KOPT-K1 (cell line): ENCODE results near the gene MYH13.

ENCODE experiments used
- H3K27ac ChIP-seq: fragments of 200-600 bp; sonication (generic); 2 replicates; pipeline ENCODE4 v1.5.1; 2016; ENCODE audit warnings: antibody characterized with exemption, mild to moderate bottlenecking, low read depth, low read length; ENCODE audit not compliant: poor library complexity, severe bottlenecking
- H3K36me3 ChIP-seq: fragments of 200-600 bp; sonication (generic); 2 replicates; pipeline ENCODE4 v1.5.1; 2017; ENCODE audit warnings: antibody characterized with exemption, mild to moderate bottlenecking, low read length, moderate library complexity; ENCODE audit not compliant: insufficient read depth
- H3K9me3 ChIP-seq: fragments of 200-600 bp; sonication (generic); 2 replicates; pipeline ENCODE4 v1.5.1; 2017; ENCODE audit warnings: antibody characterized with exemption, low read length, mild to moderate bottlenecking; ENCODE audit not compliant: insufficient read depth, poor library complexity, severe bottlenecking

The MYH13 gene

GRCh38 chr17:10372906-10373305, at the start of gene MYH13:
Gene MYH13, minus strand, starts transcription at chr17:10373006. Its CDS starts 8,476 bp downstream, at chr17:10364530.
- Histone ChIP-seq H3K36me3 (no peaks in the 10 kb centered on the region), H3K9me3 (no peaks in the 10 kb centered on the region)

DNA sequence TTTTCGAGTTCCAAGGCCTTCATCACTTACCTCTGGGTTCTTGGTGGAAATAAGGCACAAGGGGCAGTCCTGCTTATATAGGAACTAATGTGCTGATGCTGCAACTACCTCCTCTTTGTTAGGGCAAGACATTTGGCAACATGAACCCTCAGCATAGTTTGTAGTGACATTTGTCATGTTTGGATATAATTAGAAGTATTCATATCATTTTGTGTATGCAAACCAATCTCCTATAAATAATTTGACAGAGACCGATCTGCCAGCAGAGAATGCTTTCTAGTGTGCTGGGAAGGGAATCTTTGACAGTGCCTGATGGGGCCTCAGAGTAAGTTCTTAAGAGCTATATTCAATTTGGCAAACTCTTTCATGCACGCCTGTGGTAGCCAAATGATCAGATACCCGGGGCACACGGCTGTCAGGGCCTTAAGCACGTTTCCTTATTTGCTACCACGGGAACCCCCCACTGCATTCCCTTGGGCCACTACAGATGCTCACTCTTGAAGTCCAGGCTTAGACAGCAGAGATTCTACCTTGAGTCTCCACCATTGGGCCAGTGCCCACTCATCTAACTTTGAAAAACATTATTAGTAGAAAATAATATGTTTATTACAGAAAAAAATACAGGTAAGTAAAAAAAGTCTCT, 49.2 kb upstream of the MYH13 start, which contains the start of gene MYH8:
Gene MYH8 (minus strand): TSS at position 51 of the 643 bp plus-strand sequence. CDS start 1,723 bp downstream, outside the sequence.
- Histone ChIP-seq H3K27ac (no peak within 1 kb of the TSS), H3K36me3 (no peaks in the 10 kb centered on the region), H3K9me3 (no peaks in the 10 kb centered on the region)

More at GRCh38 chr17:10372906-10373305, at the start of gene MYH13:
- no peak within 1 kb of the TSS for H3K27ac ChIP-seq

DNA sequence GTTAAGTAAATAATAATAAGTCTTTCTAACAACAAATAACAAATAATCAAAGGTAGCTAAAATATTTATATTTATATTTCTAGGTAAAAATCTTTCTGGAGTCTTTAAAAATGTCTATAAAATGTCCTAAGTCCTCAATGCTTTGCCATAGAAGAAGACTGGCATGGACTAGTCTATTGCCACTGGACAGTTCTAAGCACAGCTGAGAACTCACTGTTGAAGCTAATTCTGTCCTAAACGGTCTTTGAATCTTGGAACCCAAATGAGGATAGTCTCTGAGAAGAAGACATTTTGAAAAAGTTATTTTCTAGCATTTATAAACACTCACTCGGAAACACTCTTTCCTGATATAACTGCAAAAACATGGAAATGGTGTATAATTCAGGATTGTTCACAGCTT, 48.4 kb upstream of the MYH13 start:
- no peaks in the 10 kb centered on the region for H3K36me3 ChIP-seq
- no peak overlapping the region for H3K27ac ChIP-seq
- no peaks in the 10 kb centered on the region for H3K9me3 ChIP-seq

DNA sequence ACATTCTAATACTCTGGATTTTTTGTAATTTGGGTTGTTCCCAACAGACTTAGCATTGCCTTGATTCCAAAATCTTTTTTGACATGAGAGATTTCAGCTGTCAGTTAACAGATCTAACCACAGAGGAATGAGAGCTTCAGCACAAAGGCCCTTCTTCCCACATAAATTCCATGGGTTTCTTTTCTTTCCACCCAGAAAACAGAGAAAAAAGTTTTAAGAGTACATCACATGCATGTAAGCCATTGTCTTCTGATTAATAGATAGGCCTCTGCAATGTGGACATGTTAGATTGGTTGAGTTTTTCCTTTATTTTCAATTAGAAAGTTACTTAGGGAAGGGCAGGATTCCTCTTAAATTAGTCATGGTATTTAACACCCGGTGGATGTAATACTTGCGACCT, 48.0 kb upstream of the MYH13 start:
- H3K27ac ChIP-seq: no peak overlapping the region

DNA sequence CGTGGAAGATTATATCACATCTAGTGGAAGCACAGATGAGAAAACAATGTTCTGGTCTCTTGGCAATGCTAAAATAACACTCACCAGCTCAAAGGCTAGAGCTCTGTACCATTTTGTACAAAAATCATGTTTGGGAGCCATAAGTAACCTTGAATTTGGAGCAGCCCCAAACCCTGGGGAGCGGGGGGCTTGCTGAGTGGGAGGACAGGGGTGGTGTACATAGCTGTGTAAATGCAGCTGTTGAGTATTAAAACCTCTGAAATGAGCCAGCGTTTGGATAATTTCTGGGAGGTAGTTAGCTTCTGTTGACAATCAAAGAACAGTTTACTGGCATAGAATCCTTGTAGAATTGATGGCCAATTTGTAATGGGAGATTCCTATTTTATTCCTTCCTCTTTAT, 44.6 kb upstream of the MYH13 start:
- Histone ChIP-seq H3K9me3 (no peaks in the 10 kb centered on the region), H3K36me3 (no peaks in the 10 kb centered on the region), H3K27ac (no peak overlapping the region)

More for the DNA sequence above, 48.0 kb upstream of the MYH13 start:
- Histone ChIP-seq H3K9me3 (no peaks in the 10 kb centered on the region), H3K36me3 (no peaks in the 10 kb centered on the region)

- Histone ChIP-seq H3K27ac (no peak overlapping the region), H3K36me3 (no peaks in the 10 kb centered on the region), H3K9me3 (no peaks in the 10 kb centered on the region)
These were observed 42.4 kb upstream of the MYH13 start for GRCh38 chr17:10415161-10415560.

DNA sequence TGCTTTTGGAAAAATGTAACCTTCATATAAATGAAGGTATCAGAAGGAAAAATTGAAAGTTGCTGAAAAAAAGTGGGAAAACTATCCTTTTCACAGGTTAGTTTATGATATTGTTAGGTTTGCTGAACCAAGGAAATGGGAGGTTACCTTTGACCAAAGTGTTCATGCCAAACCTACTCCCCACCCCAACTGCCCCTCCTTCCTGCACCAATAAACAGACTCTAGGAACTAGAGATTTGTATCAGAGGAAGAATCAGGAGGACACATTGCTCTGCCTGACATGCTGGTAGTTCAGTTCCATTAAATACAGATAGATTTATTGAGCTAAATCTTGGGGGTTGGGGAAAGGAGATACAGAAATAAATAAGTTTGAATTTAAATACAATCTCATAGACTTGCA, 30.8 kb upstream of the MYH13 start:
- Histone ChIP-seq H3K36me3 (no peaks in the 10 kb centered on the region), H3K9me3 (no peaks in the 10 kb centered on the region), H3K27ac (no peak overlapping the region)

- Histone ChIP-seq H3K9me3 (no peaks in the 10 kb centered on the region), H3K27ac (no peak overlapping the region), H3K36me3 (no peaks in the 10 kb centered on the region)
These were observed 25.5 kb upstream of the MYH13 start for GRCh38 chr17:10398352-10398751.

DNA sequence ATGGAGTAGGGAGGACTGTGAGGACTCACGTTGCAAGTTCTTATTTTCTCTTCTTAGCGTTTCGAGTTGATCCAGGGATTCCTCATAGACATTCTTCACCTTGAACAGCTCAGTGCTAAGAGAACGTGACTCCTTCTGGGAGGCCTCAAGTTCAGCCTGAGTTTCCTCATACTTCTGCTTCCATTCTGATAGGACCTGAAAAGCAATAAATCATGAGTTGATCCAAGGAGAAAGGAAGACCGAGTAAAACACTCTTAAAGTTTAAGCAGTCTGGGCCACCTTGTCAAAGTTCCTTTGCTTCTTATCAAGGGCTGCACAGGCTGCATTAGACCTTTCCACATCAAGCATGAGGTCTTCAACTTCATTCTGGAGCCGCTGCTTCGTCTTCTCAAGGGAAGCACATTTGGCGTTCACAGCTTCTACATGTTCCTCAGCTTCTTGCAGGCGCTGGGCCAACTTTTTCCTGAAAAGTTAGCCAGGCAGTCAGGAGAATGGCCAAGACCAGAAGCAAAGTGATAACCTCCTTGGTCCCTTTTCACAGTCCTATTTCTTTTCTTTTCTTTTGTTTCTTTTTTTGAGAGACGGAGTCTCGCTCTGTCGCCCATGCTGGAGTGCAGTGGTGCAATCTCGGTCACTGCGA, 23.8 kb upstream of the MYH13 start:
- no peaks in the 10 kb centered on the region for H3K36me3 ChIP-seq
- H3K27ac ChIP-seq: no peak overlapping the region
- H3K9me3 ChIP-seq: no peaks in the 10 kb centered on the region

DNA sequence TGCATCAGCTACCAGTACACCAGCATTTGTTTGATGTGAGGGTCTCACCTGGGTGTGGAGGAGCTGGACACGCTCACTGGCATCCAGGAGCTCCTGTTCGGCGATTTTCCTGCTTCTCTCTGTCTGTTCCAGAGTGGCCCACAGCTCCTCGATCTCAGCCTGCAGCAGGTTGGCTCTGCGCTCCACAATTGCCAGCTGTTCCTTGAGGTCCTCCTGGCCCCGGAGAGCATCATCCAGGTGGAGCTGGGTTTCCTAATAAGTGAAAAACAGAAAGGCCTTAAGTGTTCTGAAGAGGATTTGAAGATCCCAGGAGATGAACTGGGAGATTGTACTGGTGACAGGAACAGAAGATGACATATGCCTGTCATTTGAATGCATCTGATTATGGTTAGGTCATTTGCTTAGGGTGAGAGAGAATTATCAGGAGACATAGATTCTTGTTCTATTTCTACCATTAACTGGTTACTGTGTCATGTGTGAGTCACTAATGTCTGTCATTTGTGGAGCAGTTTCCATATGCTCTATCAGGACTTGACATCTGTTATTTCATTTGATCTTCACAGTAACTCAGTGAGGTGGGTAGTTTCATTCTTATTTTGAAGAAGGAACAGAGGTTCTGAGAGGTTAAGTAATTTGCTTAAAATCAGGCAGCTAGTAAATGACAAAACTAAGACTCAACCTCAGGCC, 21.5 kb upstream of the MYH13 start:
- no peaks in the 10 kb centered on the region for H3K9me3 ChIP-seq
- H3K36me3 ChIP-seq: no peaks in the 10 kb centered on the region
- no peak overlapping the region for H3K27ac ChIP-seq

GRCh38 chr17:10392880-10393279, 20.1 kb upstream of the MYH13 start:
- Histone ChIP-seq H3K36me3 (no peaks in the 10 kb centered on the region), H3K9me3 (no peaks in the 10 kb centered on the region), H3K27ac (no peak overlapping the region)

- Histone ChIP-seq H3K9me3 (no peaks in the 10 kb centered on the region), H3K27ac (no peak overlapping the region), H3K36me3 (no peaks in the 10 kb centered on the region)
These were observed 13.1 kb upstream of the MYH13 start for GRCh38 chr17:10385871-10386270.

DNA sequence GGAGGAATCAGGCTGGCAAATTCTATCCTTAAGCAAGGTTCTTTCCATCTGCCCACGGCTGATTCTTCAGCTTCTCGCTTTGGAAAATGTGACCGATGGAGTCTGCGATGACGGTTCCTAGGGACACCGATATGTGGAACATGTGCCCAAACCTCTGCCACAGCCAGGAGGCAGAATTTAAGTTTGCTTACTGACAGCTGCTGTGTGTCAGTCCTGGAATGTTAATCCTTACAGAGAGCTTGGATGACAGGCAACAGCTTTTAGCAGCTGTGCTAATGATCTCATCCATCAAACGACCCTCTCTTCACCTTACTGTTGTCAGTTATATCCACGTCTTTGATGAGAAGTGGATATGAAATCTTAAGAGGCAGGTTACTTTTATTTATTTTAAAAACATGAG, 11.4 kb upstream of the MYH13 start:
- Histone ChIP-seq H3K36me3 (no peaks in the 10 kb centered on the region), H3K9me3 (no peaks in the 10 kb centered on the region), H3K27ac (no peak overlapping the region)

DNA sequence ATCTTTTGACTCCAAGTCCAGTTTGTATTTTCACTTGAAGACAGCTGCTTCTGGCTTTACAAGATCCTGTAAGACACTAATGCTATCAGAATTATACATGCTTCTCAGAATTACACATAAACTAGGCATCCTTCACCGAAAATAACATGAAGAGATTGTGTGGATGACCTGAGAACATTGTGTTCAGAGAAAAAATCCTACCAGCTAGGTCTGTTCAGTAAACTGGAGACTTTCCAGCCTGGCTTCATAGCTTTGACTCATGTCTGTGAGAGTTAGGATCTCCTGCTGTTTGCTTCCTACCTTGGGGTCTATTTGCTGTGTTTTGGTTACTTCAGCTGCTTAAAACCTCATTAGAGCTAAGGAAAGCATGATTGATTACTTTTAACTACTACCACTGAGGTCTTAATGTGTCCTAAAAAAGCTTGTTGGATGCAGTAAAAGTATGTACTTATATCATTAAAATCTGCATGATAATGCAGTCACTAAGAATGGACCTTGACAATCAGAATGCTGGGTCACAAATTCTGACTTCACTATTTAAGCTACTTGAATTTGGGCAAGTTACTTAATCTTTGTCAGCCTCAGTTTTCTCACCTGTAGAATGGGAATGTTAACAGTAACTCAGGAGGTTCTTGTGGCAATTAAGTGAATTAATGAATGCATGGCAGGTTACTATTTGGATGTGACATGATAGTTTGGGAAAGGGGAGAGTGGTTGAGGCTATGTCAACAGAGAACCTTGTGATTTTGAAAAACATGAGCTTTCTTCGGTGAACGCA, 8.0 kb upstream of the MYH13 start:
- H3K36me3 ChIP-seq: no peaks in the 10 kb centered on the region
- no peaks in the 10 kb centered on the region for H3K9me3 ChIP-seq
- no peak overlapping the region for H3K27ac ChIP-seq

DNA sequence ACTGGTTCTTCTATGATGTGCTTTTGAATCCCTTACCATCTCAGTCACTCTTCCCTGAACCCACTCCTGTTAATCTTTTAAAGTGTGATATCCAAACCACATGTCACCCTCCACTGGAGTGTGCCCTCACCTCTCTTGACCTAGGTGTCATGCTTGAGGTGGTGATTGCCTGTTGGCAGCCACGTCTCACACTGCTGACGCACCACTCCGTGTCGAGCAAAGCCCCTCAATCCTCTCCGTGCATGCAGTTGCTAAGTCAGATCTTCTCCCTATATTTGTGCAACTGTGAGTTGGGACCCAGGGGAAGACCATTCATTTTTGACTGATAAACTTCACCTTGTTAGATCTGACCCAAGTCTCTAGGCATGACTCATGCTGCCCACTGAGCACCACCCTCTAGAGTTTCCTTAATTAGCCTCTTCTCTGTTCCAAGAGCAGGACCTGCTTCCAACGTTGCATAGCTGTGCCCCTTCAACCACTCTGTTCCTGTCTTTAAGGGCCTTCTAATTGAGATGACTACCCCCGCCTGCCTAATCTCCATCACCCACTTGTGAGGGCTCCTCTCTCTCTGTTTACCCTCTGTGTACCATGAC, 2.7 kb downstream of the MYH13 start:
- no peak overlapping the region for H3K27ac ChIP-seq
- no peaks in the 10 kb centered on the region for H3K9me3 ChIP-seq
- no peaks in the 10 kb centered on the region for H3K36me3 ChIP-seq
